Measurements from ENCODE around the gene FBXO48. TPM values are rescaled to one million over a fixed set of nuclear protein-coding genes. Genes with fewer than 3 reads are reported as not detected.
"Not testable (repeated sequence)": the region's sequence is repeated elsewhere in the genome, so short reads cannot be mapped to it uniquely, and the experiment has no call there.

The FBXO48 gene
- total RNA-seq, 1 donor from 2014 or later, result 1.7 TPM

DNA sequence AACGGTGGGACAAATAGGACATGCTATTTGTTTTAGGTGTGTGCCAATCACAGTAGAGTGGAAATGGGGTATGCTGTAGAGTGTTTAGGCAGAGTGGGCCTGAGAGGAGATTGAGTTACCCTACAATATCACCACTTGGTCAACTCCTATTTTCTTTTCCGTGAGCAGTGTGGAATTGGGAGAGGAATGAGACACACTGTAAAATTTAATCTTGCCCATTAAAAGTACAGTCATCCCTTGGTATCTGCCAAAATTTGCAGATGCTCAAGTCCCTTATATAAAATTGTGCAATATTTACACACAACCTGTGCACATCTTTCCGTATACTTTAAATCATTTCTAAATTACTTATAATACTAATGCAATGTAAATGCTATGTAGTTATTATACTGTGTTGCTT, 12.4 kb downstream of the FBXO48 start:
- Mint-ChIP-seq H3K27me3 (ENCODE audit: low read depth) (no peaks in the 10 kb centered on the region), H3K4me1 (no peaks in the 10 kb centered on the region), H3K36me3 (ENCODE audit: low read depth) (no peaks in the 10 kb centered on the region), H3K9me3 (no peaks in the 10 kb centered on the region), H3K4me3 (no peak overlapping the region), H3K27ac (ENCODE audit: unreplicated experiment) (no peak overlapping the region)
- DNase-seq (ENCODE audit: low read depth, low spot score), result no peak
- TF ChIP-seq, protein P1, sequence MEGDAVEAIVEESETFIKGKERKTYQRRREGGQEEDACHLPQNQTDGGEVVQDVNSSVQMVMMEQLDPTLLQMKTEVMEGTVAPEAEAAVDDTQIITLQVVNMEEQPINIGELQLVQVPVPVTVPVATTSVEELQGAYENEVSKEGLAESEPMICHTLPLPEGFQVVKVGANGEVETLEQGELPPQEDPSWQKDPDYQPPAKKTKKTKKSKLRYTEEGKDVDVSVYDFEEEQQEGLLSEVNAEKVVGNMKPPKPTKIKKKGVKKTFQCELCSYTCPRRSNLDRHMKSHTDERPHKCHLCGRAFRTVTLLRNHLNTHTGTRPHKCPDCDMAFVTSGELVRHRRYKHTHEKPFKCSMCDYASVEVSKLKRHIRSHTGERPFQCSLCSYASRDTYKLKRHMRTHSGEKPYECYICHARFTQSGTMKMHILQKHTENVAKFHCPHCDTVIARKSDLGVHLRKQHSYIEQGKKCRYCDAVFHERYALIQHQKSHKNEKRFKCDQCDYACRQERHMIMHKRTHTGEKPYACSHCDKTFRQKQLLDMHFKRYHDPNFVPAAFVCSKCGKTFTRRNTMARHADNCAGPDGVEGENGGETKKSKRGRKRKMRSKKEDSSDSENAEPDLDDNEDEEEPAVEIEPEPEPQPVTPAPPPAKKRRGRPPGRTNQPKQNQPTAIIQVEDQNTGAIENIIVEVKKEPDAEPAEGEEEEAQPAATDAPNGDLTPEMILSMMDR (conservative IDR thresholded peaks at IDR 0.05), result no peak

DNA sequence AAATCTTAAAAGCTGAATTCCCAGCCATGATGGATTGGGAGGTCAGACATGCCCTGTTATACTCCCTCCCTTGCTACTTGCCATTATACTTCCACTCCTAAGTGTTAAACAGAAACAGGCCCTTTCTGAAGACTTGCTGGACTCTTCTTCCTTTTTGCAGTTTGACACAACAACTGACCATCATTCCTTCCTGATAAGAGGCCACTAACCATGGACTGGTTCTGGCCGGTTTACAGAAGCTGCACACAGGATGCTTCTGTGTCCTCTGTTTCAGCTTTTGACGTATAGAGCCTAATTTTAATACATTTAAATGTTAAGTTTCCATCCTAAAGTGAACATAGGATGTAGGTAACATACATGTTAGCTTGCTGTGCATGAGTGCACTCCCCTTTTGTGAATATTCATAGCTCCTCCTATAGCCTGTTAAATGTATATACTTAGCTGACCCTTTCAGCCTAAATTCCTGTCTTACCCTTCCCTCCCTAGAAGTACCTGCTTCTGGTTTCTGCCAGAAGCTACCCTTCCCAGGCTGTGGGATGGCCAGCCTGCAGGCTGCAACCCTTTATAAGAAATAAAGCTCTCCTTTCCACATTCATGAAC, 13.2 kb downstream of the FBXO48 start:
- H3K9me3 Mint-ChIP-seq, result peaks cover 4% of the 10 kb centered on the region
- H3K27me3 Mint-ChIP-seq (ENCODE audit: low read depth), result no peaks in the 10 kb centered on the region
- TF ChIP-seq, protein P1 (conservative IDR thresholded peaks at IDR 0.05), result no peak
- H3K36me3 Mint-ChIP-seq (ENCODE audit: low read depth), result no peaks in the 10 kb centered on the region
- no peak overlapping the region for H3K27ac Mint-ChIP-seq (ENCODE audit: unreplicated experiment)
- H3K4me1 Mint-ChIP-seq, result no peaks in the 10 kb centered on the region
- no peak overlapping the region for H3K4me3 Mint-ChIP-seq
- no peak for DNase-seq (ENCODE audit: low read depth, low spot score)

DNA sequence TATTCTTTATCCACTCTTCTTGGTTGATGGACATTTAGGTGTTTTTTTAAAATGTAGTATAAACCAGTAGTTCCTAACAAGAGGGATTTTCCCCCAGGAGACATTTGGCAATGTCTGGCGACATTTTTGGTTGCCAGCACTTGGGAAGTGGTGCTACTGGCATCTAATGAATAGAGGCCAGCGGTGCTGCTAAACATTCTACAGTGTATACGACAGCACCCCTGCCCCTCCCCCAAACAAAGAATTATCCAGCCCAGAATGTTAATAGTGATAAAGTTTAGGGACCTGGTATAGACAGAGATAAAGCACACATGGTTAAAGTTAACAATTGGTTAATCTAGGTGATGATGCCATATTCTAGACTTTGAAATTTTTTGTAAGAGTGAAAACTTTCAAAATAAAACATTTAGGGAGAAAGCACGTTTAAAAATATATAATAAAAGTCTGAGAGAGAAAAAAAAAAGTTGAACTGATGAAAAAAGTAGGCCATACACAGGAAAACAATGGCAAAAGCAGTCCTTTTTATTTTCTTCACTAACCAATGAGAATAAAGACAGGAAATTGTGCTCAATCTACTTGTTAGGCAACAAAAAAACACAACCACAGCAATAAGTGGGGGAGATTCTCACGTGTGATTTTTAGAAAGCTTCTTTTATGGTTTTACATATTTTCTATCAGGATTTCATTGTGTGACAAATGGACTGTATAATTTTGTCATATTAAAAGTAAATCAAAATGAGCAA, 14.8 kb downstream of the FBXO48 start:
- Mint-ChIP-seq H3K4me3 (no peak overlapping the region), H3K27ac (ENCODE audit: unreplicated experiment) (no peak overlapping the region), H3K27me3 (ENCODE audit: low read depth) (no peaks in the 10 kb centered on the region), H3K9me3 (peaks cover 4% of the 10 kb centered on the region), H3K4me1 (no peaks in the 10 kb centered on the region), H3K36me3 (ENCODE audit: low read depth) (no peaks in the 10 kb centered on the region)
- DNase-seq (ENCODE audit: low read depth, low spot score), result no peak
- TF ChIP-seq, protein P1 (conservative IDR thresholded peaks at IDR 0.05), result no peak

DNA sequence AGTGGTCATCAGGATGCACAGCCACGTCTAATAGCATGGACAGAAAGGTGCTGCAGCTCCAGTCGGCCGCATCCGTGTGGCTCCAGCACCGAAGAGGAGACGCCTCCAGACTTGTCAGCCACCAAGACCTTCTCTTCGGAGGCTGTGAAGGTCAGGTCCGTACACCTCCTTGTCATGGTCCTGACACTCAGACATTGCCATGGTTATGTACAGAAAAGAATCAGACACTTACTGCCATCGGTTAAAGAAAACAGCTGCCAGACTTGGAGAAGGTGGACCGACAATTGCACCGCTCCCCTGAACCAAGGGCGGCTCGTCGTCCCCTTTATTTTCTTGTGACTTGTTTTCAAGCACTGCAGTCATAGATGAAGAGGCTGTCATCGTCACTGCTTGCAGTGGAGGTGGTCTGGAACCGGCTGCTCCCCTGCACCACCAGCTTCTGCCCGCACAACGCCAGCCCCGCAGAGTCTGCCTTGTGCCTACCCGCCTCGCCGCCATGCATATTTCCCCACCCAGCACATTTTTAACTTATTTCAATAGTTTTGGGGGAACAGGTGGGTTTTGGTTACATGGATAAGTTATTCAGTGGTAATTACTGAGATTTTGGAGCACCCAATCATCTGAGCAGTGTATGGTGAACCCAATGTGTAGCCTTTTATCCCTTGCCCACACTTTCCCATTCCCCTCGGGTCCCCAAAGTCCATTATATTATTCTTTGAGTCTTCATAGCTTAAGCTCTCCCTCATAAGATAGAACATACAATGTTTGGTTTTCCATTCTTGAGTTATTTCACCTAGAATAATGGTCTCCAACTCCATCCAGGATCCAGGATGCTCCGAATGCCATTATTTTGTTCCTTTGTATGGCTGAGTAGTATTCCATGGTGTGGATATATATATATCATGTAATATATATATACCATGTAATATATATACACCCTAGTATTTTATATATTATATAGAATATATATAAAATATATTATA, 18.1 kb downstream of the FBXO48 start:
- Mint-ChIP-seq H3K4me1 (no peaks in the 10 kb centered on the region), H3K27ac (ENCODE audit: unreplicated experiment) (no peak overlapping the region), H3K27me3 (ENCODE audit: low read depth) (peaks cover 7% of the 10 kb centered on the region), H3K4me3 (peak overlapping the region; percentile 14), H3K36me3 (ENCODE audit: low read depth) (no peaks in the 10 kb centered on the region), H3K9me3 (peaks cover 4% of the 10 kb centered on the region)
- TF ChIP-seq, protein P1 (conservative IDR thresholded peaks at IDR 0.05), result no peak
- DNase-seq (ENCODE audit: low read depth, low spot score), result no peak

DNA sequence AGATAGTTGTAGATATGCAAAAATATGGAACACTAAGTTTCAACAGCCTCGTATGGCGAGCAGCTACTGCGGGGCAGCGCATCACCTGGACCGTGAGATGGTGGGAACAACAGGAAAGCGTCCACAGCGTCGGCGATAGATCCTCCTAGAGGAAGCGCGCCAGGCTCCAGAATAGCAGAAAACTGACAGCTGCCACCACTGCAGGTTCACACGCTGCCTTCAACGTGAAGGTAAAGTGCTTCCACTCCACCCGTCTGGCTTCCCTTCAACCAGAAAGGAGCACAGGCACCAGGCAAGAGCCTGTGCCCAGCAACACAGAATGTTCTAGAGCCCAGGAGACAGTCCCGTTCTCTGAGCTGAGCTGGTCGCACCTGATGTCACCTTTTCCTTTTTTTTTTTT, 20.0 kb downstream of the FBXO48 start:
- no peaks in the 10 kb centered on the region for H3K36me3 Mint-ChIP-seq (ENCODE audit: low read depth)
- DNase-seq (ENCODE audit: low read depth, low spot score), result no peak
- H3K9me3 Mint-ChIP-seq, result peaks cover 4% of the 10 kb centered on the region
- H3K27ac Mint-ChIP-seq (ENCODE audit: unreplicated experiment), result no peak overlapping the region
- peaks cover 14% of the 10 kb centered on the region for H3K27me3 Mint-ChIP-seq (ENCODE audit: low read depth)
- TF ChIP-seq, protein P1 (conservative IDR thresholded peaks at IDR 0.05), result no peak
- no peak overlapping the region for H3K4me3 Mint-ChIP-seq
- H3K4me1 Mint-ChIP-seq, result no peaks in the 10 kb centered on the region

DNA sequence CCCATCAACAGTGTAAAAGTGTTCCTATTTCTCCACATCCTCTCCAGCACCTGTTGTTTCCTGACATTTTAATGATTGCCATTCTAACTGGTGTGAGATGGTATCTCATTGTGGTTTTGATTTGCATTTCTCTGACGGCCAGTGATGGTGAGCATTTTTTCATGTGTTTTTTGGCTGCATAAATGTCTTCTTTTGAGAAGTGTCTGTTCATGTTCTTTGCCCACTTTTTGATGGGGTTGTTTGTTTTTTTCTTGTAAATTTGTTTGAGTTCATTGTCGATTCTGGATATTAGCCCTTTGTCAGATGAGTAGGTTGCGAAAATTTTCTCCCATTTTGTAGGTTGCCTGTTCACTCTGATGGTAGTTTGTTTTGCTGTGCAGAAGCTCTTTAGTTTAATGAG, 20.7 kb downstream of the FBXO48 start:
- DNase-seq (ENCODE audit: low read depth, low spot score); H3K27ac Mint-ChIP-seq (ENCODE audit: unreplicated experiment); H3K36me3 Mint-ChIP-seq (ENCODE audit: low read depth); H3K9me3 Mint-ChIP-seq; H3K4me1 Mint-ChIP-seq; H3K4me3 Mint-ChIP-seq: not testable (repeated sequence)
- peaks cover 14% of the 10 kb centered on the region for H3K27me3 Mint-ChIP-seq (ENCODE audit: low read depth)
